Duodenal mucosa (tissue), 2 donors: ENCODE measurements around the gene DTNA.

Experiments
- H3K27ac ChIP-seq: one replicate; pipeline ENCODE4 v1.7.0; 2013; ENCODE audit warnings: low read depth, low read length
- H3K27me3 ChIP-seq, 2 donors: one replicate each; pipeline ENCODE4 v1.7.0; 2013; ENCODE audit warnings: low read length in 2 of 2, control low read depth in 1 of 2; ENCODE audit not compliant: insufficient read depth in 2 of 2, control insufficient read depth in 1 of 2
- H3K36me3 ChIP-seq, 2 donors: one replicate each; pipeline ENCODE4 v1.7.0; 2013; ENCODE audit warnings: low read length in 2 of 2, control low read depth in 1 of 2; ENCODE audit not compliant: insufficient read depth in 2 of 2, control insufficient read depth in 1 of 2
- H3K4me1 ChIP-seq, 2 donors: one replicate each; pipeline ENCODE4 v1.7.0; 2013; ENCODE audit warnings: low read length in 2 of 2, control low read depth in 1 of 2; ENCODE audit not compliant: insufficient read depth in 2 of 2, control insufficient read depth in 1 of 2
- H3K4me3 ChIP-seq, 2 donors: one replicate each; pipeline ENCODE4 v1.7.0; 2013; ENCODE audit warnings: low read length in 2 of 2, low read depth in 1 of 2
- H3K9ac ChIP-seq, 2 donors: one replicate each; pipeline ENCODE4 v1.7.0; 2013; ENCODE audit warnings: low read length in 2 of 2, low read depth in 1 of 2
- H3K9me3 ChIP-seq, 2 donors: one replicate each; pipeline ENCODE4 v1.7.0; 2013; ENCODE audit warnings: low read length in 2 of 2, control low read depth in 1 of 2; ENCODE audit not compliant: control insufficient read depth in 1 of 2

The DTNA gene

DNA sequence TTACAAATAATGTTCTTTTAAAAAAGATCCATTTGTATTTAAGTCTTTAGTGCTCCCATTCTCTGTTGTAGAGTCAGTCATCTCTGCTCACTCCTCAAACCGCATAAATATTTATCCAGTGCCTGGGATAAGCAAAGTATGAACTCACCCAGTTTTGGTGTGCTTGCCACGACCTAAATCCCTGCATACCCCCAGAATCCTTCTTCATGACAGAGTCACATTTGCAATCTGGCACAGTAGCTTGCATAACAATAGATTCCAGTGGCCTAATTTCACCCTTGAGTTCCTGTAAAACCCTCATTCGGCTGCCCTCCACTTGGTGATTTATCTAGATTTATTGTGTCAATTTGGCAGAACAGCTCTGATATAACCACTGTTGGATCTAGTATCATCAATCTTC, 92.9 kb downstream of the DTNA start:
- no peak overlapping the region for H3K9ac ChIP-seq

DNA sequence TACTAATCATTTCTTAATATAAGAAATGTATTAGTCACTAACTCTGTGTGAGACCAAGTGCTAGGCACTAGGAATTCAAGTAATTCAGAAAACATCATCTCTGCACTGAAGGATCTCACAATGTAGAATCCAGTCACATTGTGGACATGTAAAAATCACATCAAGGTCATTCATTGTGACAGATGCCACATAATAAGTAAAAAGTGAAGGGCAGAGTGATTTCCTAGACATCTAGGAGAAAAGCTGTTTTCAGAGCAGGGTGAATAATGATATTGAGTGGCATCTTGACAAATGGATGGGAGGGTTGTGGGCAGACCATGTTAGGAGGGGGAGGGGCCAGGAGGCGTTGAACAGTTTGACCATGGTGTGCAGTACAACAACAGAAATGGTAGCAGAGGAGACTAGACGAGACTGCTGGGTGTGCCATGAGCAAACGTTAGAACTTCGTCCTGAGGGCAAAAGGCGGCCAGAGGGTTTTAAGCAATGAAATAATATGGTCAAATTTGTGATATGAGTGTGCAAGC, 93.8 kb downstream of the DTNA start:
- no peaks in the 10 kb centered on the region for H3K4me1 ChIP-seq

More for the DNA sequence above, 92.9 kb downstream of the DTNA start:
- Histone ChIP-seq H3K36me3 (no peaks in the 10 kb centered on the region), H3K27ac (no peak overlapping the region), H3K4me1 (no peaks in the 10 kb centered on the region), H3K4me3 (no peak overlapping the region), H3K27me3 (no peaks in the 10 kb centered on the region), H3K9me3 (no peaks in the 10 kb centered on the region)

DNA sequence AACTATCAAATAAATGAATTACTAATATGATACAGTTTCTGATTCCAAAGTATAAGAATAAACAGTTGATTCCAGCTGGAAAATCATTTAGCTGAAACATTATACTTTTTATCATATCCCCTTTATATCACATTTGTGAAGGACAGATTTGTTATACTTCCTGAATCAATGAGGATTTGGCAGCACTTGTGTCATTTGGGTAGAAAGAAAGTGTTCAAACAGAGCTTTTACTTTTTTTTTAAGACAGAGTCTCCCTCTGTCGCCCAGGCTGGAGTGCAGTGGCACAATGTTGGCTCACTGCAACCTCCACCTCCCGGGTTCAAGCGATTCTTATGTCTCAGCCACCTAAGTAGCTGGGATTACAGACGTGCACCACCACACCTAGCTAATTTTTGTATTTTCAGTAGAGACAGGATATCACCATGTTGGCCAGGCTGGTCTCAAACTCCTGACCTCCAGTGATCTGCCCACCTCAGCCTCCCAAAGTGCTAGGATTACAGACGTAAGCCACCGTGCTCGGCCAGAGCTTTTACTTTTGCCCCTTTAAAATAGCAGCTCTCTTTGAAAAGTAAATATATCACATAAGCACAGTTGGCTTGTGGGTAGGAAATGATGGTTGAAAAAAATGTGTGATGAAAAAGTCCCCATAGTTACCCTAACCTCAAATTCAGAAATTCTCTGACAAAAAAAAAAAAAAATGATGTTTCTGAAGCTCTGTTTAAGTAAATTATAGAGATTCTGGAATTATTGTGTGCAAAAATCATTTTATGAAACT, 95.2 kb downstream of the DTNA start:
- Histone ChIP-seq H3K27me3 (no peaks in the 10 kb centered on the region), H3K27ac (no peak overlapping the region), H3K4me1 (no peaks in the 10 kb centered on the region), H3K36me3 (no peaks in the 10 kb centered on the region), H3K9ac (no peak overlapping the region), H3K9me3 (no peaks in the 10 kb centered on the region), H3K4me3 (no peak overlapping the region)

More for the DNA sequence above, 93.8 kb downstream of the DTNA start:
- Histone ChIP-seq H3K9ac (no peak overlapping the region), H3K27me3 (no peaks in the 10 kb centered on the region), H3K4me3 (no peak overlapping the region), H3K36me3 (no peaks in the 10 kb centered on the region), H3K27ac (no peak overlapping the region), H3K9me3 (no peaks in the 10 kb centered on the region)

DNA sequence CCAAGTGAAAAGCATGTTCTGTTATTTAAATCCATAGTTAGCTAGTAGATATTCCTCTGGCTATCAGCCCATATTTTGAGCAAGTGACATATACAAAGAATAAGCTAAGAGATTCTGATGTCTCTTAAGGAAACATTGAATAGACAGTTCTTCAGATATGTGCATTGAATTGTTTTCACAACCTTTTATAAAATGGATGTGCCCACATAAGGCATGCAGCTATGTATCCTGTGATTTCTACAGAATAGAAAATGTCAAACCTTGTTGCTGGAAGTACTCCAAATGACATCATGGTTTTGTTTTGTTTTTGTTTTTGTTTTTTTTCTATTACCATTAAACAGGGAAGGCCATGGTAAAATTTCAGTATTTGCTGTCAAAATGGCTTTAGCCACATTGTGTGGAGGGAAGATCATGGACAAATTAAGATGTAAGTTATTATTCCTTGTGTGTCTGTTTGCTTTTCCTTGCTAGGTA, 95.8 kb downstream of the DTNA start:
- no peak overlapping the region for H3K4me3 ChIP-seq
- H3K27me3 ChIP-seq: no peaks in the 10 kb centered on the region
- H3K9me3 ChIP-seq: no peaks in the 10 kb centered on the region
- no peaks in the 10 kb centered on the region for H3K4me1 ChIP-seq
- no peak overlapping the region for H3K27ac ChIP-seq
- no peak overlapping the region for H3K9ac ChIP-seq
- no peaks in the 10 kb centered on the region for H3K36me3 ChIP-seq

DNA sequence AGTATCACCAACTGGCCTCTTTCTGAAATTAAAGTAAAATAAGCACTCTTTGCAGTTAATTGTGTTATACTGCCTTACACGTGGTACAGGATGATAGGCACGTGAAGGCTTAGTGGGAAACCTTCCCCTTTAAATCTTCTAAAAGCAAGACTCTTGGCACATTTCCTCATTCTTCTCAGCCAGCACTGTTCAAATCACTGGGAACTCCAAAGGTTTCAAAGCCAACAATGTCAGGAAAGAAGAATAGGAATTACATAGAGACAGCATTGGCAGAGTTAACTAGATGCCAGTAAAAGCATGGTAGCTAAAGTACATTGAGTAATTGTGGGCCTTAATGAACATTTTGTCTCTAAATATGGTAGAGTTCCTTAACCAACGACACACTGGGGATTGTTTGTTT, 96.4 kb downstream of the DTNA start:
- no peaks in the 10 kb centered on the region for H3K4me1 ChIP-seq
- no peak overlapping the region for H3K4me3 ChIP-seq
- H3K9ac ChIP-seq: no peak overlapping the region
- H3K27me3 ChIP-seq: no peaks in the 10 kb centered on the region
- no peaks in the 10 kb centered on the region for H3K36me3 ChIP-seq
- H3K27ac ChIP-seq: no peak overlapping the region
- H3K9me3 ChIP-seq: no peaks in the 10 kb centered on the region

DNA sequence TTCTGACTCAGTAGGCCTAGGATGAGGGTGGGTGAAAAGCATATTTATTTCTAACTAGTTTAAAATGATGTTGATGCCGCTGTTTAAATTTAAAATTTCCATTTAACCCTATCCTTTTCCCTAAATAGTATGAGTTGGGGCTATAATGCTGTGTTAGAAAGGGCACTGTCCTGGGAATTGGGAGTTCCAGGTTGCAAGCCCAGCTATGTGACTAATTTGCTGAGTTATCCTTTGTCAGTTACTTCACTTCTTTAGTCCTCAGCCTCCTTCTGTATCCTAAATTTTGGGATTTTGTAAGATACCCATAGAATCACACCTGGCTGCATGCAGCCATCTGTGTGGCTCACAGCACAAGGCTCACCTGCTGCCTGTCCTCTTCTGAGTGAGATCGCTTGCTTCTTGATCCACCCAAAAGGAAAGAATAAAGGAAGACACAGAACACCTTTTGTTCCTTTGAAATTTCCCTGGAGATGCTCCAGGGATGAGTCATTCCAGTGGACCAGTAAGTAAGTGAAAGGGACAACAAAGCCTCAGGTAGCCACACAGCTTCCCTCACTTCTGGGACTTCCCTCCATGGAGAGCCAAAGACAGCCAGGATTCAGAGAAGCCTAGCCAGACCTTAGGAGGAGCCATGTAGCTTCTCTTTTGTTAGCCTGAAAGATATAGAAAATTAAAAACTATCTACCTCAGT, 97.2 kb downstream of the DTNA start:
- Histone ChIP-seq H3K4me3 (no peak overlapping the region), H3K27me3 (no peaks in the 10 kb centered on the region), H3K4me1 (no peaks in the 10 kb centered on the region), H3K9me3 (no peaks in the 10 kb centered on the region), H3K36me3 (no peaks in the 10 kb centered on the region), H3K27ac (no peak overlapping the region), H3K9ac (no peak overlapping the region)

DNA sequence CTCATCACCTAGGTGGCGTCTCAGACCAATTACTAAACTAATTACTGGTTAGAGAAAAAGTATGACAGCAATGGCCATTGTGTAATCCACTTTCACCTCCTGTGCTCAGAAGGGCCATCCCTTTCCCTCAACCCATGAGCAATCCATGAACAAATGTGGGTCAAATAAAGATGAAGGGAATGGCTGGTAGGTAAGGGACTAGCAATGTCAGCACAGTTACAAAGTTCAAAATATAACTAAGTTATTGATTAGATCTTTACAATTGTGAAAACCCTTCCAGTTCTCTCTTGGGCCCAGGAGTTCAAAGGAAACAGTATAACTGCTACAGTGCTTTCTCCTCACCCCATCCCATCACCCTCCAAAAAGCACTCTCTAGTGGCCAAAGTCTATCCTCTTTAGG, 98.3 kb downstream of the DTNA start:
- Histone ChIP-seq H3K27me3 (no peaks in the 10 kb centered on the region), H3K9me3 (no peaks in the 10 kb centered on the region), H3K4me1 (no peaks in the 10 kb centered on the region), H3K9ac (no peak overlapping the region), H3K36me3 (no peaks in the 10 kb centered on the region), H3K27ac (no peak overlapping the region), H3K4me3 (no peak overlapping the region)

DNA sequence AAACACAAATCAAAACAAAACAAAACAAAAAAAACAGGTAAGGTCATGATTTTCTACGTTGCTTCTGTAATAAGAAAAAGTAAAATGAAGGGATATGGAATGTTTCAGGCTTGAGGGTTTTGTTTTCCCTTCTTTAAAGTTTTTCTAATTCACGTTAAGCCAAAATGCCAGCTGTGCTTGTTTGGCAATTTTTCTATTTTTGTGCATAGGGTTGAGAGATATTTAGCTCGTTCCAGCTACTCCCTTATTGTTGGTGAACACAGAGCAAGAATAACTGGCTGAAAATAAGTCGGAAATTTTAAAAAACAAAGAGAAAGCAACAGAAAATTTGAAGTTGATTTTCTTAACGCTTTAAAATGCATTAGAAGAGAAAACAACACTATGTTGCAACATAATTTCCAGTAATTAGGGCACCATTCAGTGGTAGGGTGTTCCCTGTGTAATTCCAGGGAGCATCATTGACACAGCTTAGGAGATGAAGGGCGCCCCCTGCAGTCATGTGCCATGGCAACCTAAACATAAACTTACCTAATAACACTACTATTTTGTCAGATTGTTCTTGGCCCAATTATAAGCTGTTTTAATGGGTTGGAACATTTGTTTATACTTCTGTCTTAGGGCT, 99.5 kb downstream of the DTNA start:
- Histone ChIP-seq H3K9me3 (no peaks in the 10 kb centered on the region), H3K4me3 (no peak overlapping the region), H3K27me3 (no peaks in the 10 kb centered on the region), H3K9ac (no peak overlapping the region), H3K4me1 (no peaks in the 10 kb centered on the region), H3K36me3 (no peaks in the 10 kb centered on the region), H3K27ac (no peak overlapping the region)

DNA sequence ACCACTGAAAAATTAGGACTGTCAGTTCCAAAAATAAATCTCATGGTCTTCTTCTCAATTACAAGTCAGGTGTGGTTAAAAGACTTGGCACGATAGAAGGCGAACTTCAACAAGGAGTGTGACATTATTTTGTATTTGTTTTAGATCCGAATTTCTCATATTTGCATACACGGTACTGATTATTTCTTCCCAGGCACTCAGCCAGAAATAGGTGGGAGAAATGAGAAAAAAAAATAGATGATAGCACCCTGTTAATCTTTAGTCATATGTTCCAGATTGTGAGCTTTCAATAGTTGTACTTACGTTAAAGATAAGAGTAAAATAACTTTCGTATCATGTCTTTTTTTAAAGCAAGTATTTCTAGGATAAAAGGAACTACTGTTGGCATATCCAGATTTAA, 106.1 kb downstream of the DTNA start:
- Histone ChIP-seq H3K9me3 (no peaks in the 10 kb centered on the region), H3K27ac (no peak overlapping the region), H3K36me3 (no peaks in the 10 kb centered on the region), H3K9ac (no peak overlapping the region), H3K27me3 (no peaks in the 10 kb centered on the region), H3K4me1 (peaks cover 0 to 6% of the 10 kb centered on the region in 2 donors), H3K4me3 (no peak overlapping the region)

DNA sequence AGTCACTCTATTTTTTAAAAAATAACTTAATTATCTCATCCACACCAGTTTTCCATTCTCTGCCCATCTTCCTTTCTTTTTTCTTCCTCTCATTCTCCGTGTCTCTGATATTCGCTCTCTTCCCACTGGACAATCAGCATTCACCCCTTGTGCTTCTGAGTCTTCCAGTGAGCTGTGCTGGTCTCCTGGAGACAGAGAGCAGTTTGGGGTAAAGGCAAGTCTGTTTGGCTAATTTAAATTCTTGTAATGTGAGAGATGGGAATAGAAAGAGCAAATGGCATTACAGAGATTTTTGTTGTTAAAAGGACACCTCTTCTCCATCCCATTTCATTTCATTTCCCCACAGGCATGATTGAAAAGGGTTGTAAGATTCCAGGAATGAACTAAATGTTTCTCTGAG, 107.5 kb downstream of the DTNA start:
- Histone ChIP-seq H3K27me3 (no peaks in the 10 kb centered on the region), H3K27ac (no peak overlapping the region), H3K4me3 (no peak overlapping the region), H3K9me3 (no peaks in the 10 kb centered on the region), H3K36me3 (no peaks in the 10 kb centered on the region), H3K4me1 (peaks cover 3 to 6% of the 10 kb centered on the region in 2 donors), H3K9ac (no peak overlapping the region)
